Measurements from ENCODE around the gene OPN1SW.
A peak's percentile ranks its signal among the peaks of the same experiment; 100 is the strongest.

OPN1SW gene

GRCh38 chr7:128759242-128759641 lies 16.4 kb downstream of the OPN1SW start:
- no peak for DNase-seq (ENCODE audit: low read depth in 2 of 2)

- no peak for DNase-seq (ENCODE audit: low read depth in 2 of 2)
These were observed 17.0 kb downstream of the OPN1SW start for GRCh38 chr7:128758553-128758952.

DNA sequence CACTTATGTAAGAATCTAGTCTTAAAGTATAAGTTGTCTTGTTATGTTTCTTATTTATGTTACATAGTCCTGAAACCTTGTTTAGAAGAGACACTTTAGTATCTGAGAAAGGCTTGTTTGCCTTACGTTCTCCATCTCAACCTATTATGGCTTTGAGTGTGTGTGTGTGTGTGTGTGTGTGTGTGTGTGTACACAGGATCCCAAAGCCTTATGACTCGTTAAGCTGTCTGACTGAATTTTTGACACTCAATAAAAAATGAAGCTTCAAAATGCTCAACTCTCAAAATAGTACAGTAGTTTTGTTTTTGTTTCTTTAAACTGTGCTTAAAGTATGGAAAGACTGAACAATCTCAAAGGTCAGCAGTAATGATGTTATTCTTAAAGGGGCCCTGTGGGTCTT lies 18.4 kb downstream of the OPN1SW start:
- no peak for DNase-seq (ENCODE audit: low read depth in 2 of 2)

GRCh38 chr7:128755819-128756476 lies 19.6 kb downstream of the OPN1SW start:
- peak; percentile 93 to 95 for DNase-seq (ENCODE audit: low read depth in 2 of 2)

DNA sequence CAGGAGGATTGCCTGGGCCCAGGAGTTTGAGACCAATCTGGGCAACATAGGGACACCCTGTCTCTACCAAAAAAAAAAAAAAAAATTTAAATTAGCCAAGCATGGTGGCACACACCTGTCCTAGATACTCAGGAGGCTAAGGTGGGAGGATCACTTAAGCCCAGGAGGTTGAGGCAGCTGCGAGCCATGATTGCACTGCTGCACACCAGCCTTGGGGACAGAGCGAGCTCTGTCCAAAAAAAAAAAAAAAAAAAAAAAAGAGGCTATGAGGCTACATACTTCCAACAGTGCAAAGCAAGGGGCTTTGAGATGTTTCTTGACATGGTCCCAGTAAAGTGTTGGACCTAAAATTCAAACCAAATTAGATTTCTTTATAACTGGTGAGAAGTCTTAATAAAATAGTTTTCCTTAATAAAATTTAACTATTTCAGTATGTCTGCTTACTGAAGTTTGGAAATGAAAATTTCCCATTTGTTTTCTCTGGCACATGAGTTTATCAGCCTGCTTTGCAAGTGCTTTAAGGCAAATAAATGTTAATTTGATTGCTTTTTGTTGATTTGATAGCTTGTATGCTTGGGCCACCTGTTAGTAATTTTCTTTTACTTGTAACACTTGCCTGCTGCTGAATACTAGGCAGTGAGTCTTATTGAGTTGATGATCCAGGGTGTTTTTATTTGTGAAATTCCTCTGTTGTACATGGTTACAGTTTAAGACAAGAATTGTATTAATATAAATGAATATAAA lies 20.3 kb downstream of the OPN1SW start:
- no peak for DNase-seq (ENCODE audit: low read depth in 2 of 2)

DNA sequence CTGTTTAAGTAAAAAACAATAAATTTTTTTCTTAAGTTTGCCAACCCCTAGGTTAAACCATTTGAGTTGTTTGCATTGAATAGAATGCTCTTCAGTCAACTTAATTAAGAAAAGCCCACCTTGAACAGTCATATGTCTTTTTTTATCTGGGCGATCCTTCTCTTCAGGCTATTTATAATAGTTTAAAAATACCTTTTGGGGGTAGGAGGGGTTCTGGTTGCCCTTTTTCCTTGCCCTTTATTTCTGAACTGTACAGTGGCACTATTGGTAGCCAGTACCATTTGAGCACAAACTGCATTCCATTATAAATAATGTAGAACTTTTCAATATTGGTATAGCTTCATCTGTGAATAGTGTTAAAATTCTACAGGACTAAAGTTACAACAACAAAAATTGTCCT lies 23.3 kb downstream of the OPN1SW start:
- no peak for DNase-seq (ENCODE audit: low read depth in 2 of 2)

DNA sequence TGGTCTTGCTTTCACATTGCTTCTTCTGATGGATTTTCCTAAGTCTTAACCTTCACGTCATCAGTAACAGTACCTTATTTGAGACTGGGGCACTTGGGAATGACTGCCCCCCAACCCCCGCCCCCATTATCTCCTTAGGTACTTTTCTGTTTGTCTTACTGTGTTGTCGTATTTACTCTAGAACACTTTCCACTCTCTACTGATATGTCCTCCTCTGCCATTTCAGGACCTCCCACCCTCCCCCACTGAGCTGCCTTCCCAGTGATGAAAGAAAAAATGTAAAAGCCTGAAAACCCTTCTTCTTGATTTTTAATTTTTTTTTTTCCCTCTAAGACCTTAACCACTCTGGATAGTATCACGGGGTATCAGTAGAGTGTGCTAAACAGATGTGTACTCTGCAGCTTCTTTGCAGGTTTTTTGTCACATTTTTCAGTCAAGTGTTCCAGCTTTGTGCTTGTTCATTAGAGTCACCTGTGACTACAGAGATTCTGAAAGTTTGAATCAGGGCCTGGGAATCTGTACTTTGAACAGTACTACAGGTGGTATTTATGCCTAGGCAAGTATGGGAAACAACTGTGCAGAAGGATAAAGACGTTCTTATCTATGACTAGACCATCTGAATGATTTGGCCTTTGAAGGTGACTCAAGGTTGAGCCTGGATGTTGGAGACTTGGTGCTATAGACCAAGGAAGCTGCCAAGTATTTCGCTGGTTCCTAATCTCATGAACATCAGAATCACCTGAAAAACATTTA lies 28.1 kb downstream of the OPN1SW start:
- DNase-seq (ENCODE audit: low read depth in 2 of 2), result no peak

DNA sequence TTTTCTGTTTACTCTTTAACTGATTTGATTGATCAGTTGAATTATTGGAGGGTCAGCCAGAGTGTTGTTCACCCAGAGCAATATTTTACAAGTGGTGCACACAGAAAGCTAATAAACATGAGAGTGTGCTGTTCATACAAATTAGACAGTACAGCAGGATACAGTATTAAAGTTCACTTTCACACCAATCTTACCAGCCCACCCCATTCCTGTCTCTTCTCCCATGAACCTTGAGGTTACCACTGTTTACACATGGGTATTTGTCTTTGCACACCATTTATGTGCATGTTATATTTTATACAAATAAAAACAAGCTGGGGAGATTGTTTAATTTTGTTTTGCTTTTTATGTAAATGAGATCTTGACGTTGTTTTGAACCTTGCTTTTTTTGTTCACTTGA lies 29.9 kb downstream of the OPN1SW start:
- no peak for DNase-seq (ENCODE audit: low read depth in 2 of 2)

DNA sequence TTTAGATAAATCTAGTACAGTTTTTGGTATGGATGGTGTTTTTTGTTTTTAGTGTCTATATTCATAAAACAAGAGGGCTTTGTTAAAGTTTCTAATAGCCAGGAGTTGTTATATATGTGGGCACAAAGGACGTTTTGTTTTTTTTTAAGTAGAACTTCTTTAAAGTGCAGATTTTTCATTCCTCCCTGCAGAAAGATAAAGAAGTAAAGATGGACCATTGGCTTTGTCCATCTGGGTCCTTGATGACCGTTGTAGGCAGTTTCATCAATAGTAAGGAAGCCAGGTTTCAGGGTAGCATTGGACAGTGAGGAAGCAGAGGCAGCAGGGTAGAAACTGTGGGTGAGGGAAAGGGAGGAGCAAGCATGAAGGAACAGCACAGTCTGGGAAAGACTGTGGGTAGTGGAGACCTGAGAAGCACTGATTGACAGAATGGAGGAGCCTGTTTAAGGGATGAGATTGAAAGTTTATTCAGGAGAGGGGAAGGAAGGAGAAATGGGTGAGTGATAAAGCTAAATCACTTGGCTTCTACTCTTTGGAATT lies 31.2 kb downstream of the OPN1SW start:
- DNase-seq (ENCODE audit: low read depth in 2 of 2), result no peak

- DNase-seq (ENCODE audit: low read depth in 2 of 2), result no peak
These were observed 32.4 kb downstream of the OPN1SW start for GRCh38 chr7:128743112-128743772.

DNA sequence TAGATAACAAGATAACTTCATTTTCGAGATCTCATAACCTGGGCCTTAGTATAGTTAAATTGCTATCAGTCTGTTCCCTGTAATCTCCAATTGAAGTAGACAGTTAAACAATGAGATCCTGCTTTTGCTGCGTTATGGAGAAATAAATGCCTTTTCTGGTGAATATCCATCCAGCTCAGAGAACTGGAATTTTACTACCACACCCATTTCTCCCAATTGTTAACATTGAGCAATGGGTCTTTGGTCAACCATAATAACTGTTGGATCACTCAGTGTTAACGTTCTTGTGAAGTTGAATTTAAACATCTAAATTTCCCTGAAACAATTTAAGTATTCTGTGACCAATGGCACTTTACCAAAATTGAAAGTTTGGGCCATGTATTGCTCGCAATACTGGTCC lies 33.4 kb downstream of the OPN1SW start:
- no peak for DNase-seq (ENCODE audit: low read depth in 2 of 2)

- DNase-seq (ENCODE audit: low read depth in 2 of 2), result no peak
These were observed 34.1 kb downstream of the OPN1SW start for GRCh38 chr7:128741491-128741890.

GRCh38 chr7:128740996-128741395 lies 34.6 kb downstream of the OPN1SW start:
- no peak for DNase-seq (ENCODE audit: low read depth in 2 of 2)

GRCh38 chr7:128739990-128740682 lies 35.5 kb downstream of the OPN1SW start:
- no peak for DNase-seq (ENCODE audit: low read depth in 2 of 2)

DNA sequence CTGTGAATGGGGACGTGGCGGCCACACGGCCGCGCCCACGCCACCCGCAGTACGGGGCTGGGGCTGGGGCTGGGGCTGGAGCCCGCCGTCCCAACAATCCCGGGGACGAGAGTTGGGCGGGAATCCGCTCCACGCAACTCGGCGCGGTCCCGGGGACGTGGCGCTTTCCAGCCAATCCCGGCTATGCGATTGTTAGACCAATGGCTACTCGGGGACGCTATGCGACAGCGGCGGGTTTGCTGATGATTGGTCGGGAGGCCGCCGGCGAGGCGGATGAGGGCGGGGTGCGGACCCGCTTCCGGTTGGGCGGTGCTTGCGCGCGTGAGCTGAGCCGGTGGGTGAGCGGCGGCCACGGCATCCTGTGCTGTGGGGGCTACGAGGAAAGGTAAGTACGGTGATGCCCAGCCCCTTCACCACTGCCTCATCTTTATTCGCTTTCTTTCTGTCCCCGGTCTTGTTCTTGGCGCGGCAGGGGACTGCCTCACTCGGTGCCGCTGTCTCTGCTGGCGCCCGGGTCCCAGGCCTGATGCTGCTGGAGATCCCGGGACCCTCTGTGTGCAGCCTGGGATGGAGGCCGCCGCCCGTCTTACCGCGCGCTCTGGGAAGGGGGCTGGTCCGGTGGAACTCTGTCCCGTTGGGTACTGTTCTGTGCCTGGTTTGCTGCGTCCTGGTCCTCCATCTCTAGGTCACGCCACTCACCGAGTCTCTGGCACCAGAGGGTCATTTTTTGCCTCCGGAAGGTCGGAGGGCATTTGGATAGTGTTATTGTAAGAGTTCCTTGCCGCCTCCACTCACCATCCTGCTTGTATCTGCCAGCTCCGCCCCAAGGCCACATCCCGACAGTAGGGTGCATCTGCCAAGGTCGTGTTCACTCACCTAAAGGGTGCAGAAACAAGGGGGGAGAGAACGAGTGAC lies 36.3 kb downstream of the OPN1SW start, which contains the start of gene CALU:
TSS of gene CALU (plus strand) at position 312 of the 915 bp plus-strand sequence. CDS start 9,225 bp downstream, outside the sequence.
- DNase-seq (ENCODE audit: low read depth in 2 of 2), result peak; percentile 95

DNA sequence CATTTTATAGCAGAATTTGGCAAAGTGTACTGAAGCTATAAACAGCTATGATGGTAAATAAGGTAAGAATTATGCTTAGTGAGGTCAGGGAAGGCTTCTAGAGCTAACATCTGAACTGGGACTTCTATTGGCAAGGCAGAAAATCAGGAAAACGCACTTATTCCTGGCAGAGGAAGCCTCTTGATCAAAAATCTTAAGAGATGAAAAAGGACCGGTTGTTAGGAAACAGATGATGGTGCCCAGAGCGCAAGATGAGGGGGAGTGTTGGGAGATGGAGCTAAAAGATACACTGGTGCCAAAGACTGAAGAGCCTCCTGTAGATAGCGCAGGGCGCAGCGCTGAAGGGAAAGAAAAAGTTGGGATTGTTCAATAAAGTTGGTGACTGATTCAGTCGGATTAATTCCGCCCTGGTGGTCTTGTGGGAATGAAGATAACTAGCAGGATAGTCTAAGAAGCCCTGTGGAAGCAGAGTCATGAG lies 37.0 kb downstream of the OPN1SW start:
- DNase-seq (ENCODE audit: low read depth in 2 of 2), result peak in 1 of 2 experiments; percentile 48

- no peak for DNase-seq (ENCODE audit: low read depth in 2 of 2)
These were observed 37.7 kb downstream of the OPN1SW start for GRCh38 chr7:128737867-128738385.

DNA sequence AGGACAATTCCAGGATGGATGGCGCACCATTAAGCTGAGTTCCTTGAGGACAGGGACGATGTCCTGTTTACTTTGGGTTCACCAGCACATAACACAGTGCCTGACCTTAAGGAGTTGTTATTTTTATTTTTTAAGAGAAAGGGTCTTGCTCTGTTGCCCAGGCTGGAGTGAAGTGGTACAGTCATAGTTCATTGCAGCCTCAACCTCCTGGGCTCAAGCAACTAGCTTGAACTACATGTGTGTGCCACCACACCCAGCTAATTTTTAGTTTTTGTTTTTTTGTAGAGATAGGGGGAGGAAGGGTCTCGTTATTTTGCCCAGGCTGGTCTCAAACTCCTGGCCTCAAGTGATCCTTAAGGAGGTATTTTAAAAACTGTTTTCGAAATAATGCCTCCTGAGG lies 38.2 kb downstream of the OPN1SW start:
- DNase-seq (ENCODE audit: low read depth in 2 of 2), result no peak

- no peak for DNase-seq (ENCODE audit: low read depth in 2 of 2)
These were observed 40.2 kb downstream of the OPN1SW start for GRCh38 chr7:128735436-128735835.

- DNase-seq (ENCODE audit: low read depth in 2 of 2), result no peak
These were observed 40.7 kb downstream of the OPN1SW start for GRCh38 chr7:128734890-128735289.
